NK-92 (cell line): Measurements from ENCODE around the gene DERA.
"Not testable (repeated sequence)": the region's sequence is repeated elsewhere in the genome, so short reads cannot be mapped to it uniquely, and the experiment has no call there.

Source experiments
- DNase-seq: peaks from one replicate; lab custom pipeline; 2025; ENCODE audit not compliant: unreplicated experiment; lab: John Stamatoyannopoulos, UW

Gene DERA

GRCh38 chr12:16002880-16003279 lies 91.7 kb downstream of the DERA start:
- no peak for DNase-seq

GRCh38 chr12:16003460-16003859 lies 92.3 kb downstream of the DERA start:
- no peak for DNase-seq

DNA sequence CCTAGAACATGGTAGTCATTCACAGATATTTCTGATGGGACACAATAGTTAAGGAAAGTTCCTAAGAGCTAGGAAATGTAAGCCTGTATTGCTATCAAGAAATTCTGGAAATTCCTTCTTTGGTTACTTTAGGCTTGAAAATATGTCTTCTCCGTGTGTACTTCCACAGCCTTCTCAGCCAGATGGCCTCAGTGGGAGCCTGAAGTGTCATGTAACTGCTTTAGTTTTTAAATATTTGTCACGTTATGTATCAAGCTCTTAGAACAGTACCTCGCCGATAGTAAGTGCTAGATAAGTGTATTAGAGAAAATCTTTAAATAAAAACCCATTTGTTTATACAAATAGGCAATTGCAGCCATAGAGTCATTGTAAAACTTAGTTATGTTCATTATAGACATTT lies 95.6 kb downstream of the DERA start:
- DNase-seq: no peak

GRCh38 chr12:16008421-16008824 lies 97.3 kb downstream of the DERA start:
- no peak for DNase-seq

GRCh38 chr12:16012117-16012516 lies 101.0 kb downstream of the DERA start:
- no peak for DNase-seq

DNA sequence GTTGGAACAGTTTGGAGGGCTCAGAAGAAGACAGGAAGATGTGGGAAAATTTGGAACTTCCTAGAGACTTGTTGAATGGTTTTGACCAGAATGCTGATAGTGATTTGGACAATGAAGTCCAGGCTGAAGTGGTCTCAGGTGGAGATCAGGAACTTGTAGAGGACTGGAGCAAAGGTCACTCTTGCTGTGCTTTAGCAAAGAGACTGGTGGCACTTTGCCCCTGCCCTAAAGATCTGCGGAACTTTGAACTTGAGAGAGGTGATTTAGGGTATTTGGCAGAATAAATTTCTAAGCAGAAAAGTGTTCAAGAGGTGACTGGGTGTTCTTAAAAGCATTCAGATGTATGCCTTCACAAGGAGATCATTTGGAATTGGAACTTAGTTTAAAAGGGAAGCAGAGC lies 102.6 kb downstream of the DERA start:
- not testable (repeated sequence) for DNase-seq

DNA sequence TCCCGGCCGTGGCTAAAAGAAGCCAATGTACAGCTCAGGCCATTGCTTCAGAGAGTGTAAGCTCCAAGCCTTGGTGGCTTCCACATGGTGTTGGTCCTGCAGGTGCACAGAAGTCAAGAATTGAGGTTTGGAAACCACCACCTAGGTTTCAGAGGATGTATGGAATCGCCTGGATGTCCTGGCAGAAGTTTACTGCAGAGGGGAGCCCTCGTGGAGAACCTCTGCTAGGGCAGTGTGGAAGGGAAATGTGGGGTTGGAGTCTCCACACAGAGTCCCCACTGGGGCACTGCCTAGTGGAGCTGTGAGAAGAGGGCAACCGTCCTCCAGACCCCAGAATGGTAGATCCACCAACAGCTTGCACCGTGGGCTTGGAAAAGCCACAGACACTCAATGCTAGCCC lies 103.3 kb downstream of the DERA start:
- DNase-seq: not testable (repeated sequence)

DNA sequence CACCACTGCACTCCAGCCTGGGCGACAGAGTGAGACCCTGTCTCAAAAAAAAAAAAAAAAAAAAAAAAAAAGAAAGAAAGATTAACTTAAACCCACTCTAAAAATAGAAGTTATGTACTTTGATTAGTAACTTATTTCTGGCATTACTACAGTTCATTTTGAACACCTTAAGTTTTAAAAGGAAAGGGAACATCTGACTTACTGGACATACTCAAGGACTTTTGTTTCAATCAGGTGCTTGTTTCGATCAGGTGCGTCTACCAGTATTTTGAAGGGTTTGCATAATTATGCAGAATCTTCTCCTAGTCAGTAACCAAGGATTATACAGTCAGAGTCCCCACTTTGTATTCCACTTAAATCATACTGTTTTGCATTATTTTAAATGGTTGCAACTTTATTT lies 105.6 kb downstream of the DERA start:
- no peak for DNase-seq

GRCh38 chr12:16018306-16018705 lies 107.2 kb downstream of the DERA start:
- no peak for DNase-seq

GRCh38 chr12:16019136-16019535 lies 108.0 kb downstream of the DERA start:
- DNase-seq: no peak

- no peak for DNase-seq
Observed at GRCh38 chr12:16020031-16020430, 108.9 kb downstream of the DERA start.

GRCh38 chr12:16021026-16021425 lies 109.9 kb downstream of the DERA start:
- no peak for DNase-seq

DNA sequence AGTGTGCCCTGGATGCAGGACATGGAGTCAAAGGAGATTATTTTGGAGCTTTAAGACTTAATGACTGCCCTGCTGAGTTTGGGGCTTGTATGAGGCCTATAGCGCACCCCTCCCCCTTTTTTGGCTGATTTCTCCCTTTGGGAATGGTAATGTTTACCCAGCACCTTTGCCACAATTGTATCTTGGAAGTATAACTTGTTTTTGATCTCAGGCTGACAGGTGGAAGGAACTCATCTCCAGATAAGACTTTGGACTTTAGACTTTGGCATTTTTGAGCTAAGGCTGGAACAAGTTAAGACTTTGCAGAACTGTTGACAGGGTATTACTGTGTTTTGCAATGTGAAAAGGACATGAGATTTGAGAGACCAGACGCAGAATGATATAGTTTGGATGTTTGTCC lies 110.5 kb downstream of the DERA start:
- DNase-seq: no peak

GRCh38 chr12:16027002-16027401 lies 115.9 kb downstream of the DERA start:
- DNase-seq: no peak

- DNase-seq: no peak
Observed at GRCh38 chr12:16030744-16031143, 119.6 kb downstream of the DERA start.

DNA sequence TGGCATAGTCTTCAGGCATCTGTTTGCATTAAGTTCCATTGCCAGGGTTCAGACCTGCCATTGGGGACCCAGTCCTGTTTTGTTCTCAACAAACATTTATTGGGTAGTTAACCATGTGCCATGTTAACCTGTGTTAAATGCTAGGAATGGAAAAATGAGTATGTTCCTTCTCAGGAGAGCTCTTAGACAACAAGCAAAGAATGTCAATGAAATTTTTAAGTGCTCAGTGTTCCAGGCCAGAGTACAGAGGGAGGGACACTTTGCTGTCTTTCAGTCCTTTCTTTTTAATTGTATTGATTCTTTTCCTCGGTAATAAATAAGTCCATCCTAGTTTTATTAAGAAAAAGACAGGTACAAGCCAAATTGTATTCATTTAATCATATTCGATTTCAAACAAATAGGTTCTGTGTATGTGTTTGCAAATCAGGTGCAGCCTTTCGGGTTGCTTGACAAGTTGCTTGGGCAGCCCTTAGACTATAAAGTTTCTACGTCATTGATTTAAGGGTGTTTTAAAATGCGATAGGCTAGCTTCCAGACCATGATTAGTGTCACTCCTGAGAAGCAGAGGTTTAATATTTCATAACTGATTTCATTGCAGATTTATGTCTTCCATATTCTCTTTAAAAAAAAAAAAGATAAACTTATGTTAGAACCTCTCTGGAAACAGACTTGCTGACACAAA lies 123.1 kb downstream of the DERA start:
- no peak for DNase-seq

GRCh38 chr12:16036073-16036472 lies 124.9 kb downstream of the DERA start:
- DNase-seq: no peak

DNA sequence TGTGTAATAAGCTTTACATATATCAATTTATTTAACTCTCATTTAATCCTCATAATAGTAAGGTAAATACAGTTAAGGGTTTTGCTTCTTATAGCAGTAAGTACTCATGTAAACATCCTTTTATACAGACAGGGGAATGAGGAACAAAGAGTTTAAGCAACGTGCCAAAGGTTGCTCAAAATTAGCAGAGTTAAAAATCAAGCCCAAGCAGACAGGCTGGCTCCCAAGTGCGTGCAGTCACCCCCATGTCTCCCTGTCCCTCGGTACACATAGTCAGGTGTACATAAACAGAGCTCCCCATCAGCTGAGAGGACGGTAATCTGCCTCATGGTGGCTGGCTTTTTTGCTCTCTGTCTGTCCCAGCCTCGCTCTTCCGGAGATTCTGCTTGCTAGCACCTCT lies 126.4 kb downstream of the DERA start:
- no peak for DNase-seq

DNA sequence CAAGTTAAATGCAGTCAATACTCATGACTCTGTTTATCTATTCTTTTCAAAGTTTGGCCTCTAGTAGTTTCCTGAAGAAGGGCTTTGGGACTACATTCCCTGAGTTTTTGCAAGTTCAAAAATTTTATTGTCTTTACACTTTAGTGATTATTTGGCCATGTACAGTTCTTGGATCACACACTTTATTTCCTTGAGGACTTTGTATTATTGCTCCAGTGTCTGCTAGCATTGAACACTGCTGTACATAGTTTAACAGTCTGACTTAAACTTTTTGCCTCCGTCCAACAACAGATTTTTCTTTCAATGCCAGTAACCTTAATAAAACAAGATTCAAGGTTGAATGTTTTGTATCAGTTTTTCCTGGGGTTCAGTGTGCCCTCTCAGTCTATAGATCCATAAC lies 132.3 kb downstream of the DERA start:
- no peak for DNase-seq

DNA sequence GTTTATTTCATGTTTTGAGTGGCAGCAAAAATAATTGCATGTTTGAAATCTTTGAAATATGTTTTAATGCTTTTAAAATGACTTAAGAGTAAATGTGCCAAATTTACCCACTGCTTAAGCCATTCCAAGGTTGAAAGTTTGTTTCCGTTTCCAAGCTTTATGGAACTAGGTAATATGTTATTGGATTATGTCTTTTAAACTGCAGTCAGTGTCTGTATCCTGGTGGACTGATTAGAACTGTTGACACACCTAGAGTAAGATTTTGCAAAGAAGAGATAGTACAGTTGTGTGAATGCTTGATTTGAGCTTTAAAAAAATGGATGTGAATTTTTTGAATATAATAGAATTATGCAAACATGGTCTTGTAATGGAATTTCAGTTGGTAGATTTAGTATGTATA lies 135.1 kb downstream of the DERA start:
- DNase-seq: no peak

- no peak for DNase-seq
Observed at GRCh38 chr12:16048511-16048910, 137.4 kb downstream of the DERA start.

DNA sequence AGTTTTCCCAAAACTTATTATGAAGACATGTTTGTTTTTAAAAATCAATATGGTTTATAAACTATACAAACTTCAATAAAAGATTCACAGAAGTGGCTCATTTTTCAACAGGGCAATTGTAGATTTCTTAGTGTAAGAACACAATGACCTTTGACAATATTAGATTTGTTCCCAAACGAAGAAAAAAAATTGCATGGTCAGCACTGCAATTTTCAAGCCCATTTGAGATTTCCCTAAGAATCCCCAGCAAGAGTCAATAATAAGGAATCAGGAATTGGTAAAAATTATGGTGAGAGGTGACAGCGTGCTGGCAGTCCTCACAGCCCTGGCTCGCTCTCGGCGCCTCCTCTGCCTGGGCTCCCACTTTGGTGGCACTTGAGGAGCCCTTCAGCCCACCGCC lies 145.8 kb downstream of the DERA start:
- DNase-seq: no peak

DNA sequence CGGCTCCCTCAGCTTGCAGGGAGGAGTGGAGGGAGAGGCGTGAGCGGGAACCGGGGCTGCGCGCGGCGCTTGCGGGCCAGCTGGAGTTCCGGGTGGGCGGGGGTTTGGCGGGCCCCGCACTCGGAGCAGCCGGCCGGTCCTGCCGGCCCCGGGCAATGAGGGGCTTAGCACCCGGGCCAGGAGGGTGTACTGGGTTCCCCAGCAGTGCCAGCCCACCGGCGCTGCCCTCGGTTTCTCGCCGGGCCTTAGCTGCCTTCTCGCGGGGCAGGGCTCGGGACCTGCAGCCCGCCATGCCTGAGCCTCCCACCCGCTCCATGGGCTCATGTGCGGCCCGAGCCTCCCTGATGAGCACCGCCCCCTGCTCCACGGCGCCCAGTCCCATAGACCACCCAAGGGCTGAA lies 146.2 kb downstream of the DERA start:
- not testable (repeated sequence) for DNase-seq
